SU-DHL-6 (cell line): ENCODE results near the gene DCTN3.

Experiments used
- H2AFZ ChIP-seq: fragments of 200-600 bp; sonication (generic); 2 replicates; pipeline ENCODE4 v1.6.1; 2014; ENCODE audit warnings: low read depth, mild to moderate bottlenecking, moderate library complexity, mixed read lengths, antibody characterized with exemption, low read length; ENCODE audit not compliant: severe bottlenecking
- H3F3A ChIP-seq: fragments of 200-600 bp; shearing (Covaris generic); 2 replicates; pipeline ENCODE4 v1.6.0; 2016; ENCODE audit warnings: antibody characterized with exemption, mild to moderate bottlenecking; ENCODE audit not compliant: insufficient read depth
- H3K27ac ChIP-seq: fragments of 200-600 bp; sonication (generic); 2 replicates; pipeline ENCODE4 v1.5.1; 2016; ENCODE audit warnings: low read depth, mild to moderate bottlenecking, low read length, moderate library complexity, mixed read lengths
- H3K27me3 ChIP-seq: fragments of 200-600 bp; sonication (generic), shearing (Covaris generic); 2 replicates; pipeline ENCODE4 v1.6.0; 2014; ENCODE audit warnings: mild to moderate bottlenecking, low read length
- H3K36me3 ChIP-seq: fragments of 200-600 bp; sonication (generic); 2 replicates; pipeline ENCODE4 v1.6.1; 2014; ENCODE audit warnings: mild to moderate bottlenecking, low read length, mixed read lengths
- H3K4me2 ChIP-seq: fragments of 300-600, 200-600 bp; shearing (Covaris generic), sonication (generic); 2 replicates; pipeline ENCODE4 v1.6.0; 2014; ENCODE audit warnings: low read length, low read depth, mild to moderate bottlenecking; ENCODE audit not compliant: poor library complexity, severe bottlenecking
- H3K4me3 ChIP-seq: fragments of 200-600 bp; sonication (generic); 2 replicates; pipeline ENCODE4 v1.5.1; 2014; ENCODE audit warnings: antibody characterized with exemption, low read length, mild to moderate bottlenecking, mixed read lengths; ENCODE audit not compliant: insufficient read depth, poor library complexity, severe bottlenecking
- H3K79me2 ChIP-seq: fragments of 200-600 bp; sonication (generic); 2 replicates; pipeline ENCODE4 v1.6.1; 2014; ENCODE audit warnings: mild to moderate bottlenecking, low read length, moderate library complexity; ENCODE audit not compliant: insufficient read depth
- H3K9ac ChIP-seq: fragments of 200-600 bp; sonication (generic); 2 replicates; pipeline ENCODE4 v1.7.0; 2014; ENCODE audit warnings: mild to moderate bottlenecking, low read length
- H3K9me2 ChIP-seq: fragments of 200-600 bp; sonication (generic); replicated peaks from 2 replicates; pipeline ENCODE4 v1.6.1; 2014; ENCODE audit warnings: low read length; ENCODE audit not compliant: insufficient read depth
- H3K9me3 ChIP-seq: fragments of 200-600 bp; sonication (generic); 2 replicates; pipeline ENCODE4 v1.6.1; 2014; ENCODE audit warnings: low read length, mixed read lengths; ENCODE audit not compliant: insufficient read depth
- H4K20me1 ChIP-seq: fragments of 200-600 bp; sonication (generic); 2 replicates; pipeline ENCODE4 v1.6.1; 2014; ENCODE audit warnings: low read depth, mild to moderate bottlenecking, antibody characterized with exemption, low read length, moderate library complexity, mixed read lengths
- EZH2phosphoT487 ChIP-seq: fragments of 200-600 bp; sonication (generic), shearing (Covaris generic); conservative IDR thresholded peaks from 2 replicates; pipeline ENCODE4 v1.6.1; 2018; ENCODE audit warnings: mild to moderate bottlenecking, antibody characterized with exemption, low read length, moderate library complexity, mixed read lengths
- TF ChIP-seq, protein P1 (sequence below): fragments of 200-600 bp; sonication (generic); IDR thresholded peaks from one replicate; pipeline ENCODE4 v1.5.1; 2017; ENCODE audit warnings: antibody characterized with exemption, mild to moderate bottlenecking, low read length, moderate library complexity; ENCODE audit not compliant: insufficient read depth, poor library complexity, severe bottlenecking

DCTN3 gene

DNA sequence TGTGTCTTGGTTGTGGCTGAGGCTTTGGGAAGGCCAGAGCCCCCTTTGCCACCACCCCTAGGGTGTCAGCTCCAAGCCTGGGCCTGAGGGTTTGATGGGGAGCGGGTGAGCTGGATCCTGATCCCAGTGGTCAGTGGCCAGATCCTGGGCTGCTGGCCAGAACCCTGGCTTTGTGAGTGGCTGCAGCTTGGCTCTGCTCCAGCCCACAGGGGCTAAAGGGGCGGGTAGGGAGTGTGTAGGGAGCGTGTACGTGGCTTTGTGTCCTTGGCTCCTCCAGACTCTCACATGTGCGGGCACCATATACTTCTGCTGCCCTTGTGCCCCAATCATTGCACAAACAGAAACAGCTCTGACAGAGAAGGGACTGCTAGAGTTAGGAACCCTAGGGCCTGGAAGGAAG lies 30.5 kb upstream of the DCTN3 start:
- H4K20me1 ChIP-seq: no peaks in the 10 kb centered on the region
- no peak overlapping the region for H2AFZ ChIP-seq
- no peaks in the 10 kb centered on the region for H3K79me2 ChIP-seq
- no peaks in the 10 kb centered on the region for H3K36me3 ChIP-seq
- no peak overlapping the region for H3K9ac ChIP-seq
- no peaks in the 10 kb centered on the region for H3F3A ChIP-seq
- no peak for TF ChIP-seq EZH2phosphoT487
- TF ChIP-seq, protein P1, sequence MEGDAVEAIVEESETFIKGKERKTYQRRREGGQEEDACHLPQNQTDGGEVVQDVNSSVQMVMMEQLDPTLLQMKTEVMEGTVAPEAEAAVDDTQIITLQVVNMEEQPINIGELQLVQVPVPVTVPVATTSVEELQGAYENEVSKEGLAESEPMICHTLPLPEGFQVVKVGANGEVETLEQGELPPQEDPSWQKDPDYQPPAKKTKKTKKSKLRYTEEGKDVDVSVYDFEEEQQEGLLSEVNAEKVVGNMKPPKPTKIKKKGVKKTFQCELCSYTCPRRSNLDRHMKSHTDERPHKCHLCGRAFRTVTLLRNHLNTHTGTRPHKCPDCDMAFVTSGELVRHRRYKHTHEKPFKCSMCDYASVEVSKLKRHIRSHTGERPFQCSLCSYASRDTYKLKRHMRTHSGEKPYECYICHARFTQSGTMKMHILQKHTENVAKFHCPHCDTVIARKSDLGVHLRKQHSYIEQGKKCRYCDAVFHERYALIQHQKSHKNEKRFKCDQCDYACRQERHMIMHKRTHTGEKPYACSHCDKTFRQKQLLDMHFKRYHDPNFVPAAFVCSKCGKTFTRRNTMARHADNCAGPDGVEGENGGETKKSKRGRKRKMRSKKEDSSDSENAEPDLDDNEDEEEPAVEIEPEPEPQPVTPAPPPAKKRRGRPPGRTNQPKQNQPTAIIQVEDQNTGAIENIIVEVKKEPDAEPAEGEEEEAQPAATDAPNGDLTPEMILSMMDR: no peak
- no peak overlapping the region for H3K4me3 ChIP-seq
- no peaks in the 10 kb centered on the region for H3K27me3 ChIP-seq
- no peak overlapping the region for H3K4me2 ChIP-seq
- no peaks in the 10 kb centered on the region for H3K9me2 ChIP-seq
- H3K9me3 ChIP-seq: no peaks in the 10 kb centered on the region
- H3K27ac ChIP-seq: no peak overlapping the region

- H3K79me2 ChIP-seq: no peaks in the 10 kb centered on the region
- H3K9ac ChIP-seq: no peak overlapping the region
- H3K9me2 ChIP-seq: no peaks in the 10 kb centered on the region
- no peak overlapping the region for H3K27ac ChIP-seq
- H3K36me3 ChIP-seq: no peaks in the 10 kb centered on the region
- TF ChIP-seq, protein P1: no peak
- TF ChIP-seq EZH2phosphoT487: no peak
- H3K9me3 ChIP-seq: no peaks in the 10 kb centered on the region
- H3F3A ChIP-seq: no peaks in the 10 kb centered on the region
- H2AFZ ChIP-seq: no peak overlapping the region
- no peak overlapping the region for H3K4me2 ChIP-seq
- H3K4me3 ChIP-seq: no peak overlapping the region
- no peaks in the 10 kb centered on the region for H3K27me3 ChIP-seq
- H4K20me1 ChIP-seq: no peaks in the 10 kb centered on the region
Observed at GRCh38 chr9:34648673-34649072, 28.4 kb upstream of the DCTN3 start.

DNA sequence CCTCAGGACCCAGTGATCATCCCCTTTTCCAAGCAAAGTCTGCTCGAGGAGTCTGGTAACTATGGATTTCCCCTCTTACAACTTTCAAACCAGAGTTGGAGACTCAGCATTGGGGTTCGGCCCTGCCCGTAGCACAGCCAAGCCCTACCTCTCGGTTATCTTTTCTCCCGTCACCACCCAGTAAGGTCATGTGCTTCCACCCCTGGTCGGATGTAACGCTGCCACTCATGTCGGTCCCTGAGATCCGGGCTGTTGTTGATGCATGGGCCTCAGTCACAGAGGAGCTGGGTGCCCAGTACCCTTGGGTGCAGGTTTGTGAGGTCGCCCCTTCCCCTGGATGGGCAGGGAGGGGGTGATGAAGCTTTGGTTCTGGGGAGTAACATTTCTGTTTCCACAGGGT lies 27.4 kb upstream of the DCTN3 start:
- Histone ChIP-seq H3K4me3 (peak overlapping the region; percentile 69), H3F3A (no peaks in the 10 kb centered on the region), H3K36me3 (no peaks in the 10 kb centered on the region), H3K27me3 (no peaks in the 10 kb centered on the region), H4K20me1 (no peaks in the 10 kb centered on the region), H2AFZ (no peak overlapping the region), H3K79me2 (no peaks in the 10 kb centered on the region), H3K9ac (peak overlapping the region; percentile 72; the same call in 1 of the 2 replicates), H3K4me2 (peak overlapping the region; percentile 58), H3K9me2 (no peaks in the 10 kb centered on the region), H3K9me3 (no peaks in the 10 kb centered on the region), H3K27ac (no peak overlapping the region)
- TF ChIP-seq, protein P1: no peak
- no peak for TF ChIP-seq EZH2phosphoT487

- Histone ChIP-seq H4K20me1 (no peaks in the 10 kb centered on the region), H3K9me3 (no peaks in the 10 kb centered on the region), H3K27ac (no peak overlapping the region), H3K36me3 (no peaks in the 10 kb centered on the region), H3K79me2 (no peaks in the 10 kb centered on the region), H3K4me2 (peak overlapping the region; percentile 58), H2AFZ (peak overlapping the region; percentile 83), H3K4me3 (peak overlapping the region; percentile 69), H3K9ac (peak overlapping the region; percentile 72), H3K27me3 (no peaks in the 10 kb centered on the region), H3K9me2 (no peaks in the 10 kb centered on the region), H3F3A (no peaks in the 10 kb centered on the region)
- no peak for TF ChIP-seq EZH2phosphoT487
- TF ChIP-seq, protein P1: no peak
Observed at GRCh38 chr9:34647084-34647403, 26.7 kb upstream of the DCTN3 start.
